H1 (cell line): Measurements from ENCODE around the gene ATP1B3. TPM values are rescaled to one million over a fixed set of nuclear protein-coding genes. Genes with fewer than 3 reads are reported as not detected.

Experiments
- CTCF ChIA-PET: fragments of 300-600 bp; sonication (Branson Sonifier 250); formaldehyde crosslinking; loops from one replicate; lab custom pipeline; 2021; ENCODE audit not compliant: partially characterized antibody; lab: Charles Lee
- POLR2A ChIA-PET: fragments of 300-600 bp; sonication (Branson Sonifier 250); formaldehyde crosslinking; loops from one replicate; lab custom pipeline; 2021; ENCODE audit warnings: inconsistent platforms; ENCODE audit not compliant: partially characterized antibody; lab: Charles Lee
- DNase-seq, 2 experiments: peaks; one replicate each; pipeline versions ENCODE4 v3.0.0 to v3.0.0-alpha.2; 2010 to 2022; ENCODE audit warnings: low spot score in 2 of 2, low read depth in 1 of 2, mixed read lengths in 1 of 2
- FAIRE-seq: peaks from 2 replicates; lab custom pipeline; 2011; peaks lifted over from hg19 to GRCh38; lab: Jason Lieb, UNC
- H2AFZ ChIP-seq: 2 replicates; pipeline ENCODE4 v1.8.1; 2012; ENCODE audit warnings: low read length, inconsistent platforms
- H2AK5ac ChIP-seq: 2 replicates; pipeline ENCODE4 v1.6.1; 2013; ENCODE audit warnings: low read depth, low read length
- H2BK120ac ChIP-seq: replicated peaks from 2 replicates; pipeline ENCODE3; 2013; ENCODE audit warnings: low read depth, low read length, inconsistent platforms
- H2BK12ac ChIP-seq: 2 replicates; pipeline ENCODE4 v1.6.1; 2013; ENCODE audit warnings: low read depth, low read length
- H2BK15ac ChIP-seq: 2 replicates; pipeline ENCODE4 v1.6.1; 2013; ENCODE audit warnings: low read length
- H2BK20ac ChIP-seq: 2 replicates; pipeline ENCODE4 v1.6.1; 2013; ENCODE audit warnings: low read length
- H2BK5ac ChIP-seq: 2 replicates; pipeline ENCODE4 v1.6.1; 2013; ENCODE audit warnings: low read depth, low read length
- H3K14ac ChIP-seq: 2 replicates; pipeline ENCODE4 v1.6.1; 2013; ENCODE audit warnings: inconsistent platforms; ENCODE audit not compliant: insufficient read length
- H3K18ac ChIP-seq: 2 replicates; pipeline ENCODE4 v1.6.1; 2013; ENCODE audit warnings: low read length; ENCODE audit errors: extremely low read depth
- H3K23ac ChIP-seq: 2 replicates; pipeline ENCODE4 v1.6.1; 2013; ENCODE audit warnings: inconsistent platforms; ENCODE audit not compliant: insufficient read length
- H3K23me2 ChIP-seq: 2 replicates; pipeline ENCODE4 v1.6.1; 2013; ENCODE audit warnings: low read depth, low read length
- H3K27ac ChIP-seq: 2 replicates; pipeline ENCODE4 v1.6.1; 2011; ENCODE audit warnings: low read depth, low read length, inconsistent platforms
- H3K27me3 ChIP-seq, 4 experiments: replicated peaks in 1 of 4; 1 replicate in 1 of 4; 2 replicates in 3 of 4; pipeline versions ENCODE4 v1.6.1 to v1.8.1; 2011 to 2013; ENCODE audit warnings: low read length in 3 of 4, mild to moderate bottlenecking in 3 of 4, inconsistent platforms in 2 of 4, mixed read lengths in 2 of 4, moderate library complexity in 1 of 4; ENCODE audit not compliant: control insufficient read depth in 3 of 4, insufficient read depth in 3 of 4; ENCODE audit errors: extremely low read depth in 1 of 4
- H3K36me3 ChIP-seq, 4 experiments: 2 replicates each; pipeline versions ENCODE4 v1.6.1 to v1.8.1; 2011 to 2013; ENCODE audit warnings: mild to moderate bottlenecking in 4 of 4, low read length in 3 of 4, moderate library complexity in 2 of 4, control low read depth in 1 of 4, inconsistent platforms in 1 of 4; ENCODE audit not compliant: insufficient read depth in 4 of 4, control insufficient read depth in 2 of 4
- H3K4ac ChIP-seq: replicated peaks from 2 replicates; pipeline ENCODE3; 2013; ENCODE audit warnings: low read length, low read depth, mixed read lengths, inconsistent platforms; ENCODE audit not compliant: insufficient read length
- H3K4me1 ChIP-seq, 4 experiments: replicated peaks in 1 of 4; 1 replicate in 1 of 4; 2 replicates in 3 of 4; pipeline versions ENCODE4 v1.6.1 to v1.8.1; 2011 to 2013; ENCODE audit warnings: low read length in 3 of 4, inconsistent platforms in 2 of 4, mixed read lengths in 1 of 4; ENCODE audit not compliant: insufficient read depth in 4 of 4, control insufficient read depth in 3 of 4
- H3K4me2 ChIP-seq, 2 experiments: 2 replicates each; pipeline versions ENCODE4 v1.6.1 to v1.8.1; 2011 to 2013; ENCODE audit warnings: low read depth in 2 of 2, low read length in 2 of 2, control low read depth in 1 of 2, inconsistent platforms in 1 of 2, mild to moderate bottlenecking in 1 of 2; ENCODE audit not compliant: insufficient read depth in 1 of 2
- H3K4me3 ChIP-seq, 4 experiments: fragments of 200-600, 300-600 bp in 1 of 4; sonication (generic), shearing (Covaris generic), sonication (Bioruptor Twin) in 1 of 4; 2 replicates each; pipeline versions ENCODE4 v1.5.1 to v1.8.1; 2011 to 2016; ENCODE audit warnings: low read length in 4 of 4, low read depth in 3 of 4, control low read depth in 2 of 4, inconsistent platforms in 2 of 4, mild to moderate bottlenecking in 2 of 4, mixed read lengths in 1 of 4, moderate library complexity in 1 of 4; ENCODE audit not compliant: insufficient read depth in 2 of 4; ENCODE audit errors: extremely low read depth in 1 of 4
- H3K56ac ChIP-seq: replicated peaks from 2 replicates; pipeline ENCODE3; 2013; ENCODE audit warnings: low read depth, mild to moderate bottlenecking, mixed read lengths, low read length, inconsistent platforms; ENCODE audit not compliant: insufficient read length
- H3K79me1 ChIP-seq: 2 replicates; pipeline ENCODE4 v1.6.1; 2013; ENCODE audit warnings: low read depth, low read length, control low read depth
- H3K79me2 ChIP-seq, 2 experiments: 2 replicates each; pipeline versions ENCODE4 v1.6.1 to v1.8.1; 2012 to 2013; ENCODE audit warnings: low read length in 2 of 2, mild to moderate bottlenecking in 2 of 2, inconsistent platforms in 1 of 2; ENCODE audit not compliant: insufficient read depth in 2 of 2, control insufficient read depth in 1 of 2
- H3K9ac ChIP-seq, 4 experiments: replicated peaks in 1 of 4; 1 replicate in 1 of 4; 2 replicates in 3 of 4; pipeline versions ENCODE4 v1.6.1 to v1.8.1; 2011 to 2013; ENCODE audit warnings: low read depth in 3 of 4, low read length in 3 of 4, control low read depth in 2 of 4, mild to moderate bottlenecking in 2 of 4, moderate library complexity in 2 of 4, inconsistent platforms in 1 of 4; ENCODE audit errors: extremely low read depth in 1 of 4
- H3K9me3 ChIP-seq, 2 experiments: 2 replicates each; pipeline versions ENCODE4 v1.6.1 to v1.8.1; 2012 to 2013; ENCODE audit warnings: mild to moderate bottlenecking in 2 of 2, moderate library complexity in 2 of 2, control low read depth in 1 of 2, inconsistent platforms in 1 of 2, low read depth in 1 of 2, low read length in 1 of 2, mixed read lengths in 1 of 2; ENCODE audit not compliant: insufficient read depth in 2 of 2
- H4K20me1 ChIP-seq, 2 experiments: replicated peaks in 1 of 2; 2 replicates each; pipeline versions ENCODE3 to v1.8.1; 2011 to 2013; ENCODE audit warnings: inconsistent platforms in 2 of 2, low read length in 2 of 2, mild to moderate bottlenecking in 1 of 2; ENCODE audit not compliant: insufficient read depth in 2 of 2, control insufficient read depth in 1 of 2
- H4K5ac ChIP-seq: 2 replicates; pipeline ENCODE4 v1.6.1; 2013; ENCODE audit warnings: low read length, low read depth, mixed read lengths, inconsistent platforms; ENCODE audit not compliant: insufficient read length
- H4K8ac ChIP-seq: 2 replicates; pipeline ENCODE4 v1.8.0; 2013; ENCODE audit warnings: mild to moderate bottlenecking, moderate library complexity, low read length, inconsistent platforms; ENCODE audit not compliant: insufficient read depth; ENCODE audit errors: extremely low read depth
- H4K91ac ChIP-seq: replicated peaks from 2 replicates; pipeline ENCODE3; 2013; ENCODE audit warnings: low read length, mixed read lengths, inconsistent platforms; ENCODE audit not compliant: insufficient read length
- ASH2L ChIP-seq: fragments of 200-600, 300-600 bp; sonication (generic); IDR thresholded peaks from one replicate; pipeline ENCODE4 v1.7.1; 2017; ENCODE audit warnings: low read length
- FOSL1 ChIP-seq: IDR thresholded peaks from 2 replicates; pipeline ENCODE4 v1.6.1; 2011; ENCODE audit warnings: mild to moderate bottlenecking, low read depth, low read length, moderate library complexity; ENCODE audit not compliant: insufficient read depth
- HDAC2 ChIP-seq, 2 experiments: fragments of 300-600 bp in 1 of 2; sonication (generic) in 1 of 2; IDR thresholded peaks; 2 replicates each; pipeline ENCODE4 v1.6.1; 2011 to 2012; ENCODE audit warnings: low read depth in 2 of 2, low read length in 2 of 2, mild to moderate bottlenecking in 2 of 2, moderate library complexity in 2 of 2, borderline replicate concordance in 1 of 2, inconsistent platforms in 1 of 2
- POLR2AphosphoS5 ChIP-seq: IDR thresholded peaks from 2 replicates; pipeline ENCODE4 v1.6.1; 2011; ENCODE audit warnings: low read depth, low read length
- WGBS, 2 experiments: shearing (Covaris generic) in 1 of 2; methylation state at CpG; one replicate each; pipeline versions ENCODE4 v1.1.6 to v1.1.7; 2013 to 2015; ENCODE audit warnings: low lambda C conversion rate in 2 of 2, mixed read lengths in 2 of 2, inconsistent platforms in 1 of 2, low coverage in 1 of 2, missing lambda C conversion rate in 1 of 2; ENCODE audit not compliant: insufficient replicate concordance in 2 of 2, insufficient coverage in 1 of 2, insufficient read length in 1 of 2; ENCODE audit errors: extremely low coverage in 1 of 2, missing lambda C conversion rate in 1 of 2; 5-methylcytosine and 5-hydroxymethylcytosine counted together
- polyA plus RNA-seq, 7 experiments: library from polyadenylated mRNA; depleted of rRNA in 3 of 7; stranded (reverse) in 5 of 7; unstranded in 2 of 7; fragments of >200 nt in 5 of 7; fragments of 200-250 nt in 2 of 7; gene quantifications; 1 replicate in 5 of 7; 2 replicates in 1 of 7; 4 replicates in 1 of 7; pipeline versions ENCODE4 v1.2.1 to v1.2.3, GENCODE V29; 2011 to 2013; ENCODE audit warnings: missing spikeins in 2 of 7, mixed read lengths in 2 of 7
- total RNA-seq: library from RNA; stranded (reverse); fragmentation: NEBNext Ultra II Directional; extraction: Animal tissue kit (Norgen Biotek cat#: 25700); gene quantifications from 2 replicates; pipeline ENCODE4 v1.2.1, GENCODE V29; 2021

ATP1B3 gene
- total and polyA plus RNA-seq, 2 of the 8 experiments (the other 6 are each of a cell fraction or from before 2014, with no cell fraction given) = 233 to 342 TPM

DNA sequence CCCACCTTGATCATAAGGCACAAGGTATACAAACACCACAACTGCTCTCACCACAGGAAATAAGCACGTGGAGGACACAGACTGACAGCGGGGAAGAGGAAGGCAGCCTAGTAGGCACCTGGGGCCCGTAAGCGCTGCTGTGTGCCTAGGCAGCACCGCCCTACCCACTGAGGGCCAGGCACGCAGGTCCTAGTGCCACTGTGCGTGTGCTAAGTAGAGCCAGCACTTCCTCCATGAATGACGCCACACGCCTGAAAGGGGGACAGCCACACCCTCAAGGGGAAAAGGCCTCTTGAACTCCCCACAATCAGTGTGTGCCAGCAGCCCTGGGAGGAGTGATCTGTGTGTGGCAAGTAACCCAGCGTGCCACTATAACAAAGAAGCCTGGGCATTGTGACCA, 73.0 kb downstream of the ATP1B3 start:
- no peak overlapping the region for H2BK15ac ChIP-seq
- ChIA-PET CTCF (no interaction called here), POLR2A (no interaction called here)
- no peaks in the 10 kb centered on the region for H3K9me3 ChIP-seq
- H3K4me2 ChIP-seq = no peak overlapping the region
- DNase-seq = peak in 1 of 2 experiments; percentile 37
- no peaks in the 10 kb centered on the region for H3K23me2 ChIP-seq
- peak overlapping the region; percentile 12 for H4K91ac ChIP-seq
- no peak overlapping the region for H3K27ac ChIP-seq
- no peaks in the 10 kb centered on the region; the same call in 1 of the 2 replicates for H3K79me1 ChIP-seq
- H3K23ac ChIP-seq = no peak overlapping the region
- no peak overlapping the region for H2BK20ac ChIP-seq
- H3K79me2 ChIP-seq = no peaks in the 10 kb centered on the region
- H4K8ac ChIP-seq = no peak overlapping the region
- H2BK5ac ChIP-seq = 0 out of 2 replicates have a peak overlapping the region, but pooled peaks have one; percentile 39
- H2BK12ac ChIP-seq = peak overlapping the region; percentile 63; the same call in 1 of the 2 replicates
- H3K27me3 ChIP-seq = no peaks in the 10 kb centered on the region
- H3K36me3 ChIP-seq = peaks cover 2 to 32% (median 17%) of the 10 kb centered on the region in 4 experiments; a peak in 5 of 8 replicates
- no peak overlapping the region for H3K4me3 ChIP-seq
- 95% methylated on average over 10 of the region's 10 CpGs; no CpG with 5 or more reads in 1 of the 2 experiments for WGBS, 2 experiments
- no peak overlapping the region for H3K56ac ChIP-seq
- H2AFZ ChIP-seq = no peak overlapping the region
- H3K4me1 ChIP-seq = no peaks in the 10 kb centered on the region; a peak in 1 of 7 replicates
- no peak overlapping the region for H2BK120ac ChIP-seq
- H3K4ac ChIP-seq = no peak overlapping the region
- no peak overlapping the region for H4K5ac ChIP-seq
- no peak for FAIRE-seq
- H2AK5ac ChIP-seq = no peak overlapping the region
- H3K18ac ChIP-seq = no peak overlapping the region
- TF ChIP-seq FOSL1 = no peak
- TF ChIP-seq ASH2L = no peak
- no peak for TF ChIP-seq HDAC2 (IDR thresholded peaks at IDR 0.05; ENCODE audit: borderline replicate concordance in 1 of 2, low read depth in 2 of 2, low read length in 2 of 2)
- TF ChIP-seq POLR2AphosphoS5 = peak; percentile 59; the same call in 1 of the 2 replicates
- peaks cover 0 to 2% of the 10 kb centered on the region in 2 experiments for H4K20me1 ChIP-seq
- H3K14ac ChIP-seq = no peak overlapping the region
- no peak overlapping the region for H3K9ac ChIP-seq
